GM19438 (cell line): ENCODE results near the gene XRCC4.
A peak's percentile ranks its signal among the peaks of the same experiment; 100 is the strongest.

Experiments
- ATAC-seq: cut with Tn5 transposase; IDR thresholded peaks from one replicate; pipeline ENCODE4 v1.9.1; 2021; ENCODE audit warnings: low read depth; ENCODE audit not compliant: unreplicated experiment

XRCC4 gene

DNA sequence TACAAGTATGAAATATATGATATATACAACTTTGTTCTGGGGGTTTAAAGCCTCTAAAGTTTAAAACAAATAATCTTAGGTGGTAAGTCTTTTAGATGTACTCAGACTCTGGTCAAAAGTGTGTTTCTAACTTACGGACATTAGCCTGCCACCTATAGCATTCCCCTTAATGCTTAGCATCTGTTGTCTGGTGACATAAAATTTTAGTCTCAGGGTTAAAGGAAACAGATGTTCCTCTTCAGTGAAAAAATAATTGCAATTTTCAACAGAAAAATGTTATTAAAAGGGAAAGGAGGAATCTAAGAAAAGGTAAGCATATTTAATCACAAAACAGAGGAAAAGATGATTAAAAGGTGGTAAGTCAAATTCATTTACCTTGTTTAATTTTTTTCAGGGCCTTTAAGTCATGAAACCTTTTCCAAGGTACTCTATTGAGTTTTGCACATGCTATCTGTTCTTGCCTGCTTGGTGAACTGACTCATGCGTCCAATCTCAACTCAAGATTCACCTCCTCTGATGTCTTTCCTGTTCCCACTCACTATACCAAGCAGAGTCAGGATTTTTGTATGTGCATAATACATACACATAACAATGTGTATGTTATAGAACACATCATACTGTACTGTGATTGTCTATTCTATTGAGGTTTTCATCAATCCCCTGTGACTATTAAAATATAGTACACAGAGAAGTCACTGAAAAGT lies 8.1 kb upstream of the XRCC4 start:
- no peak for ATAC-seq

DNA sequence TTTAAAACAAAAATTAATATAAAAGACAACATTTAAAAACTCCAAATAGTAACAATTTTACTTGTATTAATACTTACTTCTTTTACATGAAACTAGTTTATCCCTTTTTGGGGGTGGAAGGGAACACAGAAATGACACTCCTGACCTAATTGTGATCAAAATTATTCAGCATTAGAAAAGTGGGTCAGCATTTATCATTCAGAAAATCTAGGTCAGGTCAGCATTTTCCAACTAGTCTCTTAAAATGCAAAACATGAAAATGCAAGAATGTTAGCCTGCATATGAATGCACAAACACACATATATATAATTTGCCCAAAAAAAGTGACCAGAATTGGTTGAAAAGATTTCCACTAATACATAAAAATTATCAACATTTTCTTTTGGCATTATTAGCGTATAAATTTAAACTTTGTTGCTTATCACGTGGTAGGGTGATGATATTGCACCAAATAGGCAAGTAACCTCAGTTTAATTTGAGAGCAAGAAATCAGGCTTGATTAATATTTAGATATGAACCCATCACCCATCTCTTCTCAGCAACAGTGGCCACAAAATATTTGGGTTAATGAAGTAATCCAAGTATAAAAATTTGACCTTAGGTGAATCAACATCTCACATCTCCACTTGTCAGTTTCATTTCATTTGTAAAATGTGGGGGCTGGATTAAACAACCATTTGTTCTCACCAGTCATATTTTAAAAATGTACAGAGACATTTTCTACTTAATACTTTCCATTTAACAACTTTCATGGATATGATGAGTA lies 5.9 kb upstream of the XRCC4 start:
- no peak for ATAC-seq

DNA sequence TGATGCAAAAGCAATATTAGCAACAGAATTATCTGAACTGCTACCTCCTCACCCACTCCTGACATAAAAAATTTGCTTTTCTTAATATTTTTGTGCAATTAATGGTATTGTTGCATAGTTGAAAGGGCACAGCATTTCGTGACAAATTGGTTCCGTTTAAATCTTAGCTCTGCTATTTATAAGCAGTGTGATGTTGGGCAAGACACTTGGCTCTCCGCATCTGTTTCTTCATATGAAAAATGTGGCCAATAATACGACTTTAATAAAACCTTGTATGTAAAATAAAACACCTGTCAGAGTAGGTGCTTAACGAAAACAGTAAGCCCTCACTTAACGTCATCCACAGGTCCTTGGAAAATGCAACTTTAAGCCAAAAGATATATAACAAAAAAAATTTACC lies 4.4 kb upstream of the XRCC4 start:
- ATAC-seq = no peak

DNA sequence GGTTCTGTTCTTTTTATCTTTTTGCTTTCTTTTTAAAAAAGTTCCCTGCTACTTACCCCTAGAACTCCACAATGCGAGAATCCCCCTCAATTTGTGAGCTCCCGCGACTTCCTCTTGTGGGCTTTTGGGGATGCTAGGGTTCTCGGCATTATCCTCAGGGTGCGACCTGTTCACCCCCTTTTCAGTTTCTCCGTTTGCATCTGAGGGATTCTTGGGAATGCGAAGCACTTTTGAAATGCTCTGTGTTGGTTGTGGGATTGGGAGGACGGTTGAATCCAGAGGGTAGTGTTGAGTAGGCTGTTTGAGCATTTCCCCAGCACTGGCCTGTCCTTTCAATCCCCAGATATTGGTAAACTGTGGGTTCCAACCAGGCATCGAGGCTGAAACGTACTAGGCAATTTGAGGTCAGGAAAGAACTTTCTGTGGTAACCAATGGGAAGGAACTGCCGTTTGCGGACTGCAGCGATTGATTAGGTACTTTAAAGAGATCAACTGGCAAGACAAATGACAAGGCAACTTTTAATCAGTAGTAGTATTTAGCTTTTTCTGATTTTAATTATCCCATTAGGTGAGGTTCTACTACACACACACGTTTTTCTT lies 415 bp downstream of the XRCC4 start:
- ATAC-seq = peak; percentile 2

DNA sequence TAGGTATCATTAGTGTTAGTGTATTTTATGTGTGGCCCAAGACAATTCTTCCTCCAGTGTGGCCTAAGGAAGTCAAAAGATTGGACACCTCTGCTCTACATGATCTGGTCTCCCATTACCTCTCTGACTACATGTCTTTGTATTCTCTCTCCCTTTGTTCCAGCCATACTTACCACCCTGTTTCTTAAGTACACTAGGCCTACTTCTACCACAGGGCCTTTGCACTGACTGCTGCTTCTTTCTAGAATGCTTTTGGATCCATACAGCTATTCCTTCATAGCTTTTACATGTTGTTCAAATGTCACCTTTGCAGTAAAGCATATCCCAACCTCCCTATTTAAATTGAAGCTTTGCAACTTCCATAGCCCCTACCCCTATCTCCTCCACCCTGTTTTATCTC lies 5.4 kb downstream of the XRCC4 start:
- no peak for ATAC-seq

DNA sequence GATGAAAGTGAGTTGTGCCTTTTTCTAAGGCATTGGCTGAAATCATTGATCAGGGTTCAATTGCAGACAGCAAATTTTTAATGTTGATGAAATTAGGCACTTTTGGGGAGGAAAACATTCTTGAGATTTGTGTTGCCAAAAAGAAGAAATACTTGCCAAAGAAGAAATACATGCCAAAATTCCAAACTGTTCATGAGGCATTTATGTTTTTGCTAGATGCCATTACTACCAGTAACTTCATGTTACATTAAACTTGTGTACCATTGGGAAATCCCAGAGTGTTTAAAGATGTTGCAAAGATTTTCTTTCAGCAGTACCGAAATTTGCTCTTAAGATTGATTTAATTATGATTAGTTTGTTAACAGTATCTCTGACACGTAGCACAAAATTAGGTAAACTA lies 7.0 kb downstream of the XRCC4 start:
- no peak for ATAC-seq

DNA sequence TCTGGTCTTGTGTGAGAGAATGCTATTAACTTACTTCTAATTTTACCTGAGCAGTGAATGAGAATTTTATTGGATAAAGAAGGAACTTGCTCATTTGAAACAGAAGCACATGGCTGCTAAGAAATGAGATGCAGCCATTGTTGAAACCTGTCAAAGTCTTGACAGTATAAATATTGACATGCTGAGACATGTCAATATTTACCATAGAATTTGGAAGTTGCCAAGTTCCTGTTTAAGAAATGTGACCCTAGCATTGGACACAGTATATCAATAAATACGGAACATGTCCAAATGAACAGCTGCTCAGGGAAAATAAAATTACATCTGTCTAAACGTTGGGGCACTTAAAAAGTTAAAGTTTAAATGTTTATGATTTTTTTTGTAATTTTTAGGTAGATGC lies 7.8 kb downstream of the XRCC4 start:
- ATAC-seq = no peak

DNA sequence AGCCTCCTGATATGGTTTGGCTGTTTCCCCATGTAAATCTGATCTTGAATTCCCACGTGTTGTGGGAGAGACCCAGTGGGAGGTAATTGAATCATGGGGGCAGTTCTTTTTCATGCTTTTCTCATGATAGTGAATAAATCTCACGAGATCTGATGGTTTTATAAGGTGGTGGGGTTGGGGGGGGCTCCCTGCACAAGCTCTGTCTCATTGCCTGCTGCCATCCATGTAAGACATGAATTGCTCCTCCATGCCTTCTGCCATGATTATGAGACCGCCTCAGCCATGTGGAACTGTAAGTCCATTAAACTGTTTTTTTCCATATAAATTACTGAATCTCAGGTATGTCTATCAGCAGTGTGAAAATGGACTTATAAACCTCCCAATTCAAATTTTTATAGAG lies 12.8 kb downstream of the XRCC4 start:
- ATAC-seq = no peak

DNA sequence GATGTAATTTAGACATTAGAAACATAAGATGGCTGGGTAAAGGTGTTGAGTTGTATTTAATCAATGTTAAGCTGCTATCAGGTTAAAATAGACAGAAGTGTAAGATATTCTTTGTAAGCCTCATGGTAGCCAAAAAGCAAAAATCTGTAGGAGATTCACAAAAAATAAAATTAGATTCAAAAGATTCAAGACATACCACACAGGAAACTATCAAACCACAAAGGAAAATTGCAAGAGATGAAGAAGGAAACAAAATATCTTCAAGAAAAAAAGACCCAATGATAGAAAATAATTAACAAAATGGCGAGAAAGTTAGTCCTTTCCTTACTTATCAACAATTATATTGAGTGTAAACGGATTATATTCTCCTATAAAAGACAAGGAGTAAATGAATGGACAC lies 15.3 kb downstream of the XRCC4 start:
- ATAC-seq = no peak

DNA sequence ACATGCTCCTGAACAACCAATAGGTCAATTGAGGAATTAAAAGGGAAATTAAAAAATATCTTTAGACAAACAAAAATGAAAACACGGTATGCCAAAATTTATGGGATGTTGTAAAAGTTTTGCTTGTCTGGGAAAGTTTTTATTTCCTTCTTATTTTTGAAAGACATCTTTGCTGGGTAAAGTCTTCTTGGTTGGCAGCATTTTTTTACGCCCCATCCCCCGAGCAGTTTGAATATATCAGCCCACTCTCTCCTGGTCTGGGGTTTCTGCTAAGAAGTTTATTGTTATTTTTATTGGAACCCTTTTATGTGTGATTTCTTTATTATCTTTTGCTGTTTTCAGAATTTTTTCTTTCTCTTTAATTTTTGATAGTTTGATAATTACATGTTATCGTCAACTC lies 16.3 kb downstream of the XRCC4 start:
- no peak for ATAC-seq

DNA sequence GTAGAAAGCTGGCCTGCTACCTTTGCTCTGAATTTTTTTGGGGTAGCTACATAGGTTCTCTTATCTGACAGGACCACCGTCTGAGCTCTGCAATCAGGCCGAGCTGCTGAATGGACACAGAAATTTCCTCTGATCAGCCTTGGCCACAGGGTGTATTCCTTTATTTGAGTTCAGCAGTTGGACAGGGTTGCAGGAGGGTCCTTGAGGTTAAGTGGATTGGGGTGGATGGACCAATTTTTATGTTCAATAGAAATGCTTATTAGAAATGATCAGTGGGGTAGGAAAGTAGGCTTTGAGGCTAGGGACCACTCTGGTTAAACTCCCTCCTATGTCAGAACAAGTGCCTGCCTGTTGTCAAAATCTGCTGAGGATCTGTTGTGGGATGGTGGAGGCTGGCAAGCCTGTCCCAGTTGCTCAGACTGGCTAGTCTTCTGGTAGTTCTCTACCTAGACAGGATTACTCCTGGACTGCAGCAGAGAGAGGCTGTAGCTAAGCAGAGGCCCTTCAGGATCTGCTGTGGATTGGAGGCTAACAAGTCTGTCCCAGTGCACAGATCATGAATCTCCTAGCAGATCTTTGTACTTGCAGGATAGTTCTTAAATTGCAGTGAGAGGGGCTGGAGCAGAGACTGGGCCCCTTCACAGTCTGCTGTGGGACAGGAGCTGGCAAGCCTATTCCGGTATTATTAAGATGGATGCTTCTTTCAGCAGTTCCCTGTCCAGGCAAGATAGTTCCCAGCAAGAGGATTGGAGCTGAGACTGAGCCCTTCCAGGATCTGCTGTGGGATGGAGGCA lies 18.0 kb downstream of the XRCC4 start:
- ATAC-seq = no peak

DNA sequence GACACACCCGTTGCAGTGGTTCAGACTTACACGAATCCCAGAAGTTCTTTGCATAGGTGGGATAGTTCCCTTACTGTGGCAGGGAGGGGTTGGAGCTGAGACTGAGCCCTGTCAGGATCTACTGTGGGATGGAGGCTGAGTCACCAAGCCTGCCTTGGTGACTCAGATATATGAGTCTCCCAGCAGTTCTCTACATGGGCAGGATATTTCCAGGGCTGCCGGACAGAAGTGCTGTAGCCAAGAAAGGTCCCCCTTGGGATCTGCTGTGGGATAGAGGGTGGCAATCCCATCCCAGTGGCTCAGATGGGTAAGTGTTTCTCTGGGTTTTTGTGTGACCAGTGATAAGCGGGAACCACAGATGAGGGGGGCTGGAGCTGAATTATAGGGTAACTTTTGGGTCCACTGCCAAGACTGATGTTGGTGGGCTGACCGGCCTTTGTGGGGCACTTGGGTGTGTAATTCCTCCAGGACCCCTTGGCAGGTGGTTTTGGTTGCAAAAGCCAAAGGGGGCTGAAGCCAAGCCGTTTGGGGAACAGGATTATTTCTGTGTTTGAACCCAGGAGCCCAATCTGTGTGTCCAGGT lies 18.7 kb downstream of the XRCC4 start:
- ATAC-seq = no peak

DNA sequence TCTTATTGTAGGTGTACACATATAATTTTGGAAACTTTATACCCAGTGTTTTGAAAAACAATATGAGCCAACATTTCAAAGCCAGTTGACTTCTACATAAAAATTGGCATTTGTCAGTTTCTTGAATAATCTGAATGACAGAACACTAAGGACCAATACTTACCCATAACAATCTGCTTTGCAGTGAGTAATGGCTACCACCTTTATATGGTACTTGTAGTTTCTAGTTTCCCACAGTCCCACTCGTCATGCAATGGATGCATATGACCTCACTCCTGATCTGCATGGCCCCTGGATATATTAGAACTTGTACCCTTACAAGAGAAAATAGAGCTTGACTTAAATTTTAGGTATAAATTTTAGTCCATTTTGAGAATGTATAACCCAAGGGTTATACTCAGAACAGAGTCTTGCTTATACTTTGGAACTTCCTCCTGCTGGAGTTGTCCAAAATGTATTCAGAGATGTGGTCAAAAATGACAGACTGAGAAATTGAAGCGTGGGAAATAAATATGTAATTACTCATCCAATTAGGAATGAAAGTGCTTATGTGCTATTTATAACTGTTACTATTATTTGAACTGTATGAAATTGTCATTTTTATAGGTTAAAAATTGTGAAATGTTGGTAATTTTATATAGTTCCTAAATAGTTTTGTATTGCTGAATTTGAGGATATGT lies 19.5 kb downstream of the XRCC4 start:
- ATAC-seq = no peak

DNA sequence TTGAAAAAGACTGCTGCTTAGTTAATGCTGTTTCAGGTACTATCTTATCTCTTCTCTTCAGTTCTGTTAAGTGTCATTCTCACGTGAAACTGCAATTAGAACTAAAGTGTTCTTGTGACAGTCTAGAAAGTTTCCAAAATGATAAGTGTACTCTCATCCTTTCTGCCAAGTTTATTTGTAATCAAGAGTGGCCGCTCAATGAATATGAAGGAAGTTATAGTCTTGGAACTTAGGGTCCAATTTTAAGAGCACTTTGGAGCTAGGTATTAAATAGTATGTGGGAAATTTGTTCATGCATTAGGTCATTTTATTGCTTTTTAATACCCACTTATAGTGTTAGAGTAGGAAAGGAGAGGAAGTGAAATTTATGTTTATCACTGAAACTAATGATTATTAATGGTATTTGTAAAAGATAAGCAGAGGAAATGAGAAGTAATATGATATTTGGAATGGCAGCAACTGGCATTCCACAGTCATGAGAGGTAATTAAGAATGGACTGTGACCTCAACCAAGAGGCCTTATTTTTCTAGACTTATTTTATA lies 20.4 kb downstream of the XRCC4 start:
- ATAC-seq = no peak

DNA sequence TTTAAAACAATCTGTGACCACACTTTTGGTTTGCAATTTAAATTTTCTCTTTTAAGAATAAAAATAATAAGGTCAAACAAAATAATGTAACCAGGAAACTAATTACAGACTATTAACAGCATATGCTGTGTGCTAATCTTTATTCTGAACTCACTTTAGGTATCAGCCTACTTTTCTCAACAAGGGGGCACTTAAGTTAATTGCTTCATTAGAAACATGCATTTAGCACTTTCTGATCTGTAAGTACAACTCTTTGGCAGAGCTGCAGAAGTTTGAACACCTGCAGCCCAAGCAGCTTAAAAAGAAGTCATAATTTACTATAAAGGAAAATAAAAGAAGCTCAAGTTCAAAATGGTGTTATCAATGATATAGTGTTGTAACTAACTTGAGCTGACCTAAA lies 21.7 kb downstream of the XRCC4 start:
- no peak for ATAC-seq

DNA sequence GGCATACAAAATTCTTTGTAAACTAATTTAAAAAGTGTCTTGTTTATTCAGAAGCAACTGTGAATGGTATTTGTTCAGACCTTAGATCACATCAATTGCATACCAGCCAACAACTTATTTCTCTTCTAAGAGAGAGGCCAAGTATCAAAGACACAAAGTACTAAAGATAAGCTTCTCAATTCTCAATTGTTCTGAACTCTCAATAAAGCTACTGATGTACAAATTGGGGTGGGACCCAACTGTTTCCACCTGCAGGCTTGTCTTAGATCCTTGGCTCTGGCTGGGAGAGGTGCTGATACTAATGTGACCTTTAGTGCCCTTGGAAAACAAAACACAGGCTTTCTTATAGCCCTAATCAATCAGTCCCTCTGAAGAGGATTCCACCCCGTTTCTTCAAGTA lies 22.1 kb downstream of the XRCC4 start:
- ATAC-seq = no peak

DNA sequence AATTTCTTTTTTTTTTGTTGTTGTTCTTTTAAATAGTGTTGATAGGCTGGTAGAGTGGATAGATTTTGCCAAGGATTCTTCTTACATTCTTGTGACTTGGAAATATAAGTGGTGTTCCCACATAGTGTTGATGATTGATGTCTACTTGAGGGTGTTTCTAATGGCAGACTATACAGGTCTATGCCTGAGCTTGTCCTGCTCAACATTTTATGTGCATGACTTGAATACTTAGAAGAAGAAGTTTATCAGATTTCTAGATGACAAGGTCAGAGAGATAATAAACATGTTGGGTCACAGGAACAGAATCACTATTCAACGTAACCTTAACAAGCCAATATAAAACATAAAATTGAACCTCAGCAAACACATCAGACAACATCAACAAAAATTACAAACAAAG lies 24.2 kb downstream of the XRCC4 start:
- ATAC-seq = no peak

DNA sequence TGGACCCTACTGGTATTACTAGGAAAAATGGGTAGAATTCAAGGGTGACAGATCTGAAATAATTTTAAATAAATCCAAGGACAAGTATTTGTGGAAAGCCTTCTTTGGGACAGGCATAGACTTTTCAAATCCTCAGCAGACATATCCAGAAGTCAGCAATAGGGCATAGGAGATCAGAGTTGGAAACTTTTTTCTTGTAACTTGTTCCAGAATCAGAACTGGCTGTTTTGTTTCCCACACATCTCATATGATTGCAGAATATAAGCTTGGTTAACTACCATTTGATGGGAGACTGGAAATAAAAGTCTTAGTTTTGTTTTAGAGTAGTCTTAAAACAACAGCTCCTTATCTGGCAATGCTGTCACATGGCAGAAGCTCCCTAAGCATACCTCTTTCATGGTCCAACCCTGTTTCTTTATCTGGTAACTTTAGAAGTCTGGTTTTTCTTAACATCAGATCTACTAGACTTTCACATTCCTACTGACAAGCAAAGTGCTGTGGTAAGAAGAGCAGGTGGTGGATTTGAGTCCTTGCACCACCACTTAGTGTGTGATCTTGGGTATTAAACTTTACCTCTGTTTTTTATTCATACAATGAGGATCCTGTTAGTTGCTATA lies 25.1 kb downstream of the XRCC4 start:
- ATAC-seq = no peak

DNA sequence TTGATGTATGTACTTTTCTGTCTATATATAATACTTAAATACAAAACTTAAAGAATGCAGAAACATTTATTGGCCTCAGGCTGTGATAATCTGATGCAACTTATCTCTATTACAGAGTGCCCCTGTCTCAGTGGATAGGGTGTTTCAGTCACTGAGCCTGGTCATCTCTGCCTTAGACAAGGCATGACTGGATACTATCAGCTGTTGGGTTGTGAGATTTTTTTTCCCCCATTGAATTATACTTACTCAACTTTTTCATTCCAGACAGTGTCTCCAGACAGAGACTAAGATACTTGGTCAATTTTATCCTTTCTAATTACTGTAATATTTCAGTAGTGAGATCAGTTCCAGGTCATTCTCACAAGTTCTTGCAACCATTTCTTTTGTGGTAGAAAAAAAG lies 26.7 kb downstream of the XRCC4 start:
- no peak for ATAC-seq
